IPS-20b (cell line): ENCODE measurements around the gene STK16.
"Not testable (repeated sequence)": the region's sequence is repeated elsewhere in the genome, so short reads cannot be mapped to it uniquely, and the experiment has no call there.

Experiments
- H3K27ac ChIP-seq: one replicate; pipeline ENCODE4 v1.5.1; 2013; ENCODE audit warnings: low read length
- H3K27me3 ChIP-seq: 2 replicates; pipeline ENCODE4 v1.6.1; 2013; ENCODE audit warnings: mild to moderate bottlenecking, low read length, inconsistent platforms; ENCODE audit not compliant: insufficient read depth
- H3K36me3 ChIP-seq: 2 replicates; pipeline ENCODE4 v1.6.1; 2013; ENCODE audit warnings: low read depth, mild to moderate bottlenecking, inconsistent platforms, low read length, moderate library complexity; ENCODE audit not compliant: insufficient read depth
- H3K4me1 ChIP-seq: 2 replicates; pipeline ENCODE4 v1.6.1; 2013; ENCODE audit warnings: mild to moderate bottlenecking, control low read depth, inconsistent platforms, low read length, moderate library complexity; ENCODE audit not compliant: insufficient read depth
- H3K4me3 ChIP-seq: 2 replicates; pipeline ENCODE4 v1.5.1; 2013; ENCODE audit warnings: mild to moderate bottlenecking, low read length, inconsistent platforms
- H3K9ac ChIP-seq: 2 replicates; pipeline ENCODE4 v1.6.1; 2013; ENCODE audit warnings: low read depth, mild to moderate bottlenecking, inconsistent platforms, low read length, moderate library complexity
- H3K9me3 ChIP-seq: 2 replicates; pipeline ENCODE4 v1.6.1; 2013; ENCODE audit warnings: mild to moderate bottlenecking, low read depth, low read length, inconsistent platforms; ENCODE audit not compliant: insufficient read depth

Gene STK16

GRCh38 chr2:219250049-219250781 lies 4.9 kb downstream of the STK16 start:
- no peak overlapping the region for H3K27ac ChIP-seq
- H3K9ac ChIP-seq: no peak overlapping the region
- H3K4me3 ChIP-seq: no peak overlapping the region
- H3K9me3 ChIP-seq: no peaks in the 10 kb centered on the region
- peaks cover 30% of the 10 kb centered on the region for H3K36me3 ChIP-seq
- peaks cover 41% of the 10 kb centered on the region for H3K27me3 ChIP-seq
- H3K4me1 ChIP-seq: peaks cover 14% of the 10 kb centered on the region

GRCh38 chr2:219251656-219252055 lies 6.4 kb downstream of the STK16 start:
- H3K4me1 ChIP-seq: peaks cover 14% of the 10 kb centered on the region
- no peak overlapping the region for H3K9ac ChIP-seq
- H3K4me3 ChIP-seq: no peak overlapping the region
- peaks cover 56% of the 10 kb centered on the region for H3K27me3 ChIP-seq
- H3K9me3 ChIP-seq: no peaks in the 10 kb centered on the region
- H3K36me3 ChIP-seq: peaks cover 30% of the 10 kb centered on the region
- no peak overlapping the region for H3K27ac ChIP-seq

- Histone ChIP-seq H3K27ac (no peak overlapping the region), H3K4me1 (peaks cover 14% of the 10 kb centered on the region), H3K36me3 (peaks cover 29% of the 10 kb centered on the region), H3K27me3 (peaks cover 59% of the 10 kb centered on the region), H3K4me3 (peak overlapping the region; percentile 58; the same call in 1 of the 2 replicates), H3K9ac (peak overlapping the region; percentile 33; the same call in 1 of the 2 replicates), H3K9me3 (no peaks in the 10 kb centered on the region)
Observed at GRCh38 chr2:219252084-219252483, 6.8 kb downstream of the STK16 start.

- Histone ChIP-seq H3K4me3 (peak overlapping the region; percentile 58), H3K4me1 (peaks cover 14% of the 10 kb centered on the region), H3K27me3 (peaks cover 59% of the 10 kb centered on the region), H3K9me3 (no peaks in the 10 kb centered on the region), H3K27ac (no peak overlapping the region), H3K36me3 (peaks cover 25% of the 10 kb centered on the region), H3K9ac (peak overlapping the region; percentile 33; the same call in 1 of the 2 replicates)
Observed at GRCh38 chr2:219252570-219252899, 7.3 kb downstream of the STK16 start.

GRCh38 chr2:219252900-219253752 lies 7.8 kb downstream of the STK16 start, which contains the start of gene TUBA4B:
Gene TUBA4B (plus strand): TSS chr2:219253243. CDS start chr2:219253408, 165 bp downstream.
- Histone ChIP-seq H3K4me3 (peak within 1 kb of the TSS; percentile 58), H3K9ac (peak within 1 kb of the TSS; percentile 33; the same call in 1 of the 2 replicates), H3K27ac (no peak within 1 kb of the TSS), H3K27me3 (peaks cover 59% of the 10 kb centered on the region), H3K9me3 (no peaks in the 10 kb centered on the region), H3K36me3 (peaks cover 19% of the 10 kb centered on the region), H3K4me1 (peaks cover 14% of the 10 kb centered on the region)

- no peak within 1 kb of the TSS for H3K27ac ChIP-seq
- H3K4me1 ChIP-seq: peaks cover 14% of the 10 kb centered on the region
- H3K36me3 ChIP-seq: peaks cover 15% of the 10 kb centered on the region; the same call in 1 of the 2 replicates
Observed at GRCh38 chr2:219253753-219254589, 8.7 kb downstream of the STK16 start, which contains the start of gene TUBA4A. Gene TUBA4A (minus strand): TSS chr2:219253918. CDS start chr2:219253858, 60 bp downstream.

GRCh38 chr2:219254590-219255201 lies 9.4 kb downstream of the STK16 start:
- H3K9ac ChIP-seq: no peak overlapping the region
- peaks cover 64% of the 10 kb centered on the region for H3K27me3 ChIP-seq
- peak overlapping the region; percentile 58; the same call in 1 of the 2 replicates for H3K4me3 ChIP-seq
- peaks cover 11% of the 10 kb centered on the region; the same call in 1 of the 2 replicates for H3K36me3 ChIP-seq
- H3K4me1 ChIP-seq: peaks cover 7% of the 10 kb centered on the region
- no peaks in the 10 kb centered on the region for H3K9me3 ChIP-seq
- H3K27ac ChIP-seq: no peak overlapping the region

More at GRCh38 chr2:219253753-219254589, 8.7 kb downstream of the STK16 start, which contains the start of gene TUBA4A:
- Histone ChIP-seq H3K27me3 (peaks cover 59% of the 10 kb centered on the region), H3K4me3 (peak within 1 kb of the TSS; percentile 58), H3K9me3 (no peaks in the 10 kb centered on the region), H3K9ac (peak within 1 kb of the TSS; percentile 33; the same call in 1 of the 2 replicates)

- not testable (repeated sequence) for H3K9ac ChIP-seq, H3K27ac ChIP-seq, H3K36me3 ChIP-seq, H3K9me3 ChIP-seq, H3K4me3 ChIP-seq, H3K4me1 ChIP-seq
- peaks cover 52% of the 10 kb centered on the region for H3K27me3 ChIP-seq
Observed at GRCh38 chr2:219258942-219259341, 13.7 kb downstream of the STK16 start.

- Histone ChIP-seq H3K27ac (no peak overlapping the region), H3K27me3 (peaks cover 33% of the 10 kb centered on the region), H3K9ac (no peak overlapping the region), H3K36me3 (no peaks in the 10 kb centered on the region), H3K4me3 (no peak overlapping the region), H3K4me1 (no peaks in the 10 kb centered on the region), H3K9me3 (no peaks in the 10 kb centered on the region)
Observed at GRCh38 chr2:219261024-219261855, 16.0 kb downstream of the STK16 start.

GRCh38 chr2:219266232-219266631 lies 21.0 kb downstream of the STK16 start:
- H3K9me3 ChIP-seq: no peaks in the 10 kb centered on the region
- H3K4me3 ChIP-seq: no peak overlapping the region
- H3K4me1 ChIP-seq: no peaks in the 10 kb centered on the region
- H3K27me3 ChIP-seq: peaks cover 16% of the 10 kb centered on the region
- H3K9ac ChIP-seq: no peak overlapping the region
- no peak overlapping the region for H3K27ac ChIP-seq
- H3K36me3 ChIP-seq: no peaks in the 10 kb centered on the region
